HepG2 (cell line): ENCODE results near the gene ESYT2.

Source experiments
- CBX1 ChIP-seq: IDR thresholded peaks from one replicate; pipeline ENCODE4 v1.6.1; 2016; ENCODE audit warnings: antibody characterized with exemption, low read depth
- GLI4 ChIP-seq: sonication (generic); formaldehyde crosslinking; IDR thresholded peaks from 2 replicates; pipeline ENCODE4 v1.5.1; 2020; ENCODE audit warnings: missing genetic modification reagents, mild to moderate bottlenecking, moderate library complexity, borderline replicate concordance
- RFXAP ChIP-seq: sonication (generic); formaldehyde crosslinking; IDR thresholded peaks from 2 replicates; pipeline ENCODE4 v1.4.0; 2020; ENCODE audit warnings: missing genetic modification reagents, borderline replicate concordance
- TRIM24 ChIP-seq: sonication (generic); formaldehyde crosslinking; IDR thresholded peaks from 2 replicates; pipeline ENCODE4 v1.8.0; 2022; ENCODE audit warnings: mild to moderate bottlenecking, missing genetic modification reagents

GRCh38 chr7:158757404-158757989, 71.8 kb downstream of the ESYT2 start:
- TF ChIP-seq RFXAP (CRISPR knock-in tag): no peak
- no peak for TF ChIP-seq TRIM24 (CRISPR knock-in tag)
- no peak for TF ChIP-seq CBX1
- no peak for TF ChIP-seq GLI4 (CRISPR knock-in tag)
